ENCODE measurements around the gene ATP2C1. TPM values are rescaled to one million over a fixed set of nuclear protein-coding genes. Genes with fewer than 3 reads are reported as not detected.

ATP2C1 gene
- total and polyA plus RNA-seq, 8 donors: 12.2 to 54.6 (median 23.6) TPM

GRCh38 chr3:130870423-130870822, 23.5 kb upstream of the ATP2C1 start:
- 31 to 53% methylated on average over 1 of the region's 1 CpG for WGBS, 2 donors
- Histone ChIP-seq H3K4me3 (no peak overlapping the region), H3K27ac (no peak overlapping the region), H3K36me3 (no peaks in the 10 kb centered on the region), H3K4me1 (no peaks in the 10 kb centered on the region), H3K27me3 (no peaks in the 10 kb centered on the region), H3K9me3 (no peaks in the 10 kb centered on the region)
- intact Hi-C loops (cut with DNase I): no loop called here
- TF ChIP-seq CTCF (IDR thresholded peaks at IDR 0.05): no peak
- no peak for FAIRE-seq
- no peak for ATAC-seq
- no peak for DNase-seq

- Histone ChIP-seq H3K27me3 (no peaks in the 10 kb centered on the region), H3K9me3 (no peaks in the 10 kb centered on the region), H3K27ac (no peak overlapping the region), H3K4me1 (no peaks in the 10 kb centered on the region), H3K4me3 (no peak overlapping the region), H3K36me3 (no peaks in the 10 kb centered on the region)
- no peak for DNase-seq
- no peak for TF ChIP-seq CTCF (IDR thresholded peaks at IDR 0.05)
- peak; percentile 32 for FAIRE-seq
- intact Hi-C loops (cut with DNase I): no loop called here
- 40 to 53% methylated on average over 2 of the region's 2 CpGs for WGBS, 2 donors
- ATAC-seq: no peak
These were observed 17.3 kb upstream of the ATP2C1 start for GRCh38 chr3:130876594-130876993.

GRCh38 chr3:130878464-130878863, 15.4 kb upstream of the ATP2C1 start:
- no peak for TF ChIP-seq CTCF (IDR thresholded peaks at IDR 0.05)
- no peaks in the 10 kb centered on the region for H3K27me3 ChIP-seq
- DNase-seq: no peak
- no peak overlapping the region for H3K27ac ChIP-seq
- ATAC-seq: no peak
- H3K4me1 ChIP-seq: no peaks in the 10 kb centered on the region
- H3K4me3 ChIP-seq: no peak overlapping the region
- H3K36me3 ChIP-seq: no peaks in the 10 kb centered on the region
- intact Hi-C loops (cut with DNase I): no loop called here
- no peak for FAIRE-seq
- no peaks in the 10 kb centered on the region for H3K9me3 ChIP-seq

- 7 to 19% methylated on average over 1 of the region's 1 CpG for WGBS, 2 donors
- FAIRE-seq: no peak
These were observed 4.4 kb upstream of the ATP2C1 start for GRCh38 chr3:130889416-130889946.

More at GRCh38 chr3:130889416-130889946, 4.4 kb upstream of the ATP2C1 start:
- DNase-seq (no peak), ATAC-seq (no peak)
- Histone ChIP-seq H3K9me3 (no peaks in the 10 kb centered on the region), H3K36me3 (no peaks in the 10 kb centered on the region), H3K4me3 (no peak overlapping the region), H3K4me1 (peaks cover 0 to 6% (median 0%) of the 10 kb centered on the region in 3 donors), H3K27me3 (no peaks in the 10 kb centered on the region), H3K27ac (no peak overlapping the region)
- TF ChIP-seq CTCF (IDR thresholded peaks at IDR 0.05): no peak
- intact Hi-C loops (cut with DNase I): no loop called here
